HepG2 (cell line): ENCODE results near the gene PTGR1. TPM values are rescaled to one million over a fixed set of nuclear protein-coding genes. Genes with fewer than 3 reads are reported as not detected.

Source experiments
- ARID2 ChIP-seq: sonication (generic); formaldehyde crosslinking; IDR thresholded peaks from 2 replicates; pipeline ENCODE4 v1.8.1; 2022; ENCODE audit warnings: mild to moderate bottlenecking, missing genetic modification reagents, borderline replicate concordance
- CEBPG ChIP-seq: IDR thresholded peaks from 2 replicates; pipeline ENCODE4 v1.6.1; 2016
- CHCHD3 ChIP-seq: sonication (generic); formaldehyde crosslinking; IDR thresholded peaks from 2 replicates; pipeline ENCODE4 v1.8.0; 2022; ENCODE audit warnings: mild to moderate bottlenecking, missing genetic modification reagents, moderate library complexity
- CREM ChIP-seq, 2 experiments: sonication (generic) in 1 of 2; formaldehyde crosslinking in 1 of 2; IDR thresholded peaks; 2 replicates each; pipeline versions ENCODE4 v1.4.0 to v1.6.1; 2016 to 2020; ENCODE audit warnings: antibody characterized with exemption in 1 of 2, mild to moderate bottlenecking in 1 of 2, missing genetic modification reagents in 1 of 2
- FIP1L1 ChIP-seq: fragments of 200-400 bp; formaldehyde crosslinking; IDR thresholded peaks from 2 replicates; pipeline ENCODE4 v1.6.1; 2018; ENCODE audit warnings: low read depth, mild to moderate bottlenecking, low read length, moderate library complexity, borderline replicate concordance; ENCODE audit not compliant: insufficient read depth
- HOXD1 ChIP-seq: sonication (generic); formaldehyde crosslinking; IDR thresholded peaks from 2 replicates; pipeline ENCODE4 v1.5.0; 2020; ENCODE audit warnings: missing genetic modification reagents
- KDM5A ChIP-seq: fragments of 200-600 bp; sonication (generic); IDR thresholded peaks from 2 replicates; pipeline ENCODE4 v1.7.0; 2018; ENCODE audit warnings: antibody characterized with exemption, mild to moderate bottlenecking, low read length, borderline replicate concordance
- NR2F2 ChIP-seq: IDR thresholded peaks from 2 replicates; pipeline ENCODE4 v1.6.1; 2012; ENCODE audit warnings: low read depth, inconsistent platforms, borderline replicate concordance
- POLR2A ChIP-seq, 2 experiments: IDR thresholded peaks; 2 replicates each; pipeline ENCODE4 v1.6.1; 2011; ENCODE audit warnings: low read depth in 2 of 2, low read length in 2 of 2, mild to moderate bottlenecking in 1 of 2, moderate library complexity in 1 of 2; ENCODE audit not compliant: insufficient read depth in 1 of 2
- SIX4 ChIP-seq: sonication (generic); formaldehyde crosslinking; IDR thresholded peaks from 2 replicates; pipeline ENCODE4 v1.4.0; 2020; ENCODE audit warnings: missing genetic modification reagents
- SOX13 ChIP-seq, 3 experiments: fragments of 450-650 bp in 1 of 3; sonication (generic) in 1 of 3; formaldehyde crosslinking in 1 of 3; IDR thresholded peaks in 2 of 3; conservative IDR thresholded peaks in 1 of 3; 2 replicates each; pipeline versions ENCODE4 v1.5.0 to v1.6.1; 2016 to 2020; ENCODE audit warnings: antibody characterized with exemption in 1 of 3, mild to moderate bottlenecking in 1 of 3, missing compliant biosample characterization in 1 of 3, missing genetic modification reagents in 1 of 3, moderate library complexity in 1 of 3
- SP1 ChIP-seq, 2 experiments: fragments of 450-650 bp in 1 of 2; sonication (generic) in 1 of 2; formaldehyde crosslinking in 1 of 2; IDR thresholded peaks; 2 replicates each; pipeline versions ENCODE4 v1.4.0 to v1.6.1; 2016 to 2020; ENCODE audit warnings: missing genetic modification reagents in 1 of 2
- SP2 ChIP-seq: sonication (generic); formaldehyde crosslinking; IDR thresholded peaks from 2 replicates; pipeline ENCODE4 v1.5.1; 2020; ENCODE audit warnings: mild to moderate bottlenecking, missing genetic modification reagents
- YY1 ChIP-seq: IDR thresholded peaks from 2 replicates; pipeline ENCODE4 v1.6.1; 2011; ENCODE audit warnings: low read length, low read depth, moderate library complexity, mild to moderate bottlenecking; ENCODE audit not compliant: insufficient read depth, insufficient replicate concordance
- ZBTB7A ChIP-seq: sonication (generic); formaldehyde crosslinking; IDR thresholded peaks from 2 replicates; pipeline ENCODE4 v1.8.0; 2022; ENCODE audit warnings: mild to moderate bottlenecking, missing genetic modification reagents
- ZFP1 ChIP-seq: IDR thresholded peaks from 2 replicates; pipeline ENCODE4 v1.6.1; 2016
- ZFP36L1 ChIP-seq: sonication (generic); formaldehyde crosslinking; IDR thresholded peaks from 2 replicates; pipeline ENCODE4 v1.8.0; 2022; ENCODE audit warnings: mild to moderate bottlenecking, missing genetic modification reagents, moderate library complexity
- ZMYM2 ChIP-seq: sonication (generic); formaldehyde crosslinking; IDR thresholded peaks from 2 replicates; pipeline ENCODE4 v1.8.0; 2022; ENCODE audit warnings: mild to moderate bottlenecking, missing genetic modification reagents
- ZNF136 ChIP-seq: sonication (generic); formaldehyde crosslinking; IDR thresholded peaks from 2 replicates; pipeline ENCODE4 v1.8.1; 2022; ENCODE audit warnings: low read depth, mild to moderate bottlenecking, moderate library complexity, missing genetic modification reagents
- ZNF138 ChIP-seq: sonication (generic); formaldehyde crosslinking; IDR thresholded peaks from 2 replicates; pipeline ENCODE4 v1.5.0; 2020; ENCODE audit warnings: mild to moderate bottlenecking, low read depth, missing genetic modification reagents
- ZNF232 ChIP-seq: sonication (generic); formaldehyde crosslinking; IDR thresholded peaks from 2 replicates; pipeline ENCODE4 v1.4.0; 2020; ENCODE audit warnings: missing genetic modification reagents, borderline replicate concordance
- ZNF260 ChIP-seq: sonication (generic); formaldehyde crosslinking; IDR thresholded peaks from 2 replicates; pipeline ENCODE4 v1.4.0; 2020; ENCODE audit warnings: missing genetic modification reagents, low read depth, mild to moderate bottlenecking, borderline replicate concordance
- ZNF33A ChIP-seq: sonication (generic); formaldehyde crosslinking; IDR thresholded peaks from 2 replicates; pipeline ENCODE4 v1.5.1; 2020; ENCODE audit warnings: missing genetic modification reagents, mild to moderate bottlenecking, moderate library complexity, borderline replicate concordance
- ZNF343 ChIP-seq: sonication (generic); formaldehyde crosslinking; IDR thresholded peaks from 2 replicates; pipeline ENCODE4 v1.4.0; 2020; ENCODE audit warnings: mild to moderate bottlenecking, missing genetic modification reagents
- ZNF530 ChIP-seq: sonication (generic); formaldehyde crosslinking; IDR thresholded peaks from 2 replicates; pipeline ENCODE4 v1.5.0; 2020; ENCODE audit warnings: low read depth, mild to moderate bottlenecking, missing genetic modification reagents
- ZNF557 ChIP-seq: sonication (generic); formaldehyde crosslinking; IDR thresholded peaks from 2 replicates; pipeline ENCODE4 v1.4.0; 2020; ENCODE audit warnings: missing genetic modification reagents
- ZNF564 ChIP-seq: sonication (generic); formaldehyde crosslinking; IDR thresholded peaks from 2 replicates; pipeline ENCODE4 v1.8.1; 2023; ENCODE audit warnings: mild to moderate bottlenecking, missing genetic modification reagents
- ZNF775 ChIP-seq: sonication (generic); formaldehyde crosslinking; IDR thresholded peaks from 2 replicates; pipeline ENCODE4 v1.4.0; 2020; ENCODE audit warnings: missing genetic modification reagents, mild to moderate bottlenecking, moderate library complexity, borderline replicate concordance
- ZSCAN21 ChIP-seq: sonication (generic); formaldehyde crosslinking; IDR thresholded peaks from 2 replicates; pipeline ENCODE4 v1.8.0; 2022; ENCODE audit warnings: mild to moderate bottlenecking, missing genetic modification reagents, moderate library complexity, borderline replicate concordance
- polyA plus RNA-seq, 8 experiments: library from polyadenylated mRNA; depleted of rRNA in 3 of 8; stranded (reverse) in 7 of 8; unstranded in 1 of 8; fragments of >200 nt; fragmentation: Illumina TruSeq in 4 of 8; extraction: Trizol in 4 of 8; gene quantifications; 2 replicates each; pipeline versions ENCODE4 v1.2.1 to v1.2.3, GENCODE V29; 2011 to 2016; ENCODE audit warnings: low read depth in 4 of 8, missing spikeins in 1 of 8, mixed read lengths in 1 of 8; ENCODE audit not compliant: insufficient read depth in 1 of 8
- total RNA-seq, 5 experiments: library from RNA; depleted of rRNA; stranded (reverse); fragments of >200 nt; fragmentation: Illumina TruSeq; extraction: Trizol; gene quantifications; 2 replicates each; pipeline ENCODE4 v1.2.3, GENCODE V29; 2016; ENCODE audit warnings: low read depth in 1 of 5
- TF ChIP-seq, protein P1 (sequence below): IDR thresholded peaks from 2 replicates; pipeline ENCODE4 v1.6.1; 2018; ENCODE audit warnings: missing genetic modification reagents, mild to moderate bottlenecking, missing compliant biosample characterization
- TF ChIP-seq, protein P2 (sequence below): sonication (generic); formaldehyde crosslinking; IDR thresholded peaks from 2 replicates; pipeline ENCODE4 v1.5.0; 2020; ENCODE audit warnings: mild to moderate bottlenecking, missing genetic modification reagents, moderate library complexity

Gene PTGR1
- total and polyA plus RNA-seq, 2 of the 13 experiments (the other 11 are each of a cell fraction or from before 2014, with no cell fraction given): 6.0 to 15.8 TPM

DNA sequence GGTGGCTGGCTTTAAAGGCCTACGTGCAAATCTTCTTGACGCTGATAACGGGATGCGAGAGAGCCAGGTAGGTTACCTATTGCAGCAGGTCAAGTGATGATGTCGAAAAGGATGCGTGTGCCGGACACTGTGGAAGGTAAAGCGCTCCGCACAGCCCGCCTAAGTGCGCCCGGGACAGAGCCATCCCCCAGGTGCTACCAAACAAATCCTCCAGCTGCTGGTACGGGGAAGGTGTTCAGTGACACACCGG is 31.4 kb upstream of the PTGR1 start (continued):
- TF ChIP-seq CREM (IDR thresholded peaks at IDR 0.05): no peak
- no peak for TF ChIP-seq CREM (CRISPR knock-in tag; IDR thresholded peaks at IDR 0.05)
- TF ChIP-seq KDM5A: peak; percentile 83
- no peak for TF ChIP-seq POLR2A (IDR thresholded peaks at IDR 0.05; ENCODE audit: insufficient read depth in 1 of 2, low read depth in 2 of 2, low read length in 2 of 2)
- 0 out of 2 replicates have a peak, but pooled peaks have one; percentile 57 for TF ChIP-seq ZNF136 (CRISPR knock-in tag)
- TF ChIP-seq HOXD1 (CRISPR knock-in tag): peak; percentile 78; the same call in 1 of the 2 replicates
- TF ChIP-seq ZNF564 (CRISPR knock-in tag): no peak; the same call in 1 of the 2 replicates
- TF ChIP-seq SP2 (CRISPR knock-in tag): no peak; the same call in none of the 2 replicates
- TF ChIP-seq ZNF557 (CRISPR knock-in tag): no peak
- TF ChIP-seq, protein P1, sequence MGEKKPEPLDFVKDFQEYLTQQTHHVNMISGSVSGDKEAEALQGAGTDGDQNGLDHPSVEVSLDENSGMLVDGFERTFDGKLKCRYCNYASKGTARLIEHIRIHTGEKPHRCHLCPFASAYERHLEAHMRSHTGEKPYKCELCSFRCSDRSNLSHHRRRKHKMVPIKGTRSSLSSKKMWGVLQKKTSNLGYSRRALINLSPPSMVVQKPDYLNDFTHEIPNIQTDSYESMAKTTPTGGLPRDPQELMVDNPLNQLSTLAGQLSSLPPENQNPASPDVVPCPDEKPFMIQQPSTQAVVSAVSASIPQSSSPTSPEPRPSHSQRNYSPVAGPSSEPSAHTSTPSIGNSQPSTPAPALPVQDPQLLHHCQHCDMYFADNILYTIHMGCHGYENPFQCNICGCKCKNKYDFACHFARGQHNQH (CRISPR knock-in tag): no peak
- 0 out of 2 replicates have a peak, but pooled peaks have one; percentile 61 for TF ChIP-seq ZFP36L1 (CRISPR knock-in tag)
- 0 out of 2 replicates have a peak, but pooled peaks have one; percentile 51 for TF ChIP-seq ZFP1 (CRISPR knock-in tag)
- no peak for TF ChIP-seq SOX13 (IDR thresholded peaks at IDR 0.05)
- TF ChIP-seq SOX13 (CRISPR knock-in tag; conservative IDR thresholded peaks at IDR 0.05 in 1 of 2, IDR thresholded peaks at IDR 0.05 in 1 of 2): peak in 1 of 2 experiments; percentile 56; a peak in 2 of 4 replicates
- no peak for TF ChIP-seq ZNF232 (CRISPR knock-in tag)
- no peak for TF ChIP-seq CHCHD3 (CRISPR knock-in tag)
- no peak for TF ChIP-seq ZBTB7A (CRISPR knock-in tag)
- TF ChIP-seq ZNF775 (CRISPR knock-in tag): no peak
- no peak for TF ChIP-seq NR2F2
- TF ChIP-seq ZNF260 (CRISPR knock-in tag): no peak
- TF ChIP-seq, protein P2, sequence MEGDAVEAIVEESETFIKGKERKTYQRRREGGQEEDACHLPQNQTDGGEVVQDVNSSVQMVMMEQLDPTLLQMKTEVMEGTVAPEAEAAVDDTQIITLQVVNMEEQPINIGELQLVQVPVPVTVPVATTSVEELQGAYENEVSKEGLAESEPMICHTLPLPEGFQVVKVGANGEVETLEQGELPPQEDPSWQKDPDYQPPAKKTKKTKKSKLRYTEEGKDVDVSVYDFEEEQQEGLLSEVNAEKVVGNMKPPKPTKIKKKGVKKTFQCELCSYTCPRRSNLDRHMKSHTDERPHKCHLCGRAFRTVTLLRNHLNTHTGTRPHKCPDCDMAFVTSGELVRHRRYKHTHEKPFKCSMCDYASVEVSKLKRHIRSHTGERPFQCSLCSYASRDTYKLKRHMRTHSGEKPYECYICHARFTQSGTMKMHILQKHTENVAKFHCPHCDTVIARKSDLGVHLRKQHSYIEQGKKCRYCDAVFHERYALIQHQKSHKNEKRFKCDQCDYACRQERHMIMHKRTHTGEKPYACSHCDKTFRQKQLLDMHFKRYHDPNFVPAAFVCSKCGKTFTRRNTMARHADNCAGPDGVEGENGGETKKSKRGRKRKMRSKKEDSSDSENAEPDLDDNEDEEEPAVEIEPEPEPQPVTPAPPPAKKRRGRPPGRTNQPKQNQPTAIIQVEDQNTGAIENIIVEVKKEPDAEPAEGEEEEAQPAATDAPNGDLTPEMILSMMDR (CRISPR knock-in tag): peak; percentile 38; the same call in 1 of the 2 replicates
- no peak for TF ChIP-seq ZNF343 (CRISPR knock-in tag)
- peak; percentile 60 for TF ChIP-seq CEBPG (CRISPR knock-in tag)
- no peak for TF ChIP-seq FIP1L1
- no peak for TF ChIP-seq ZNF33A
- no peak for TF ChIP-seq SIX4 (CRISPR knock-in tag)
- TF ChIP-seq ZMYM2 (CRISPR knock-in tag): no peak
- no peak for TF ChIP-seq SP1 (IDR thresholded peaks at IDR 0.05)
- peak; percentile 83 for TF ChIP-seq SP1 (CRISPR knock-in tag; IDR thresholded peaks at IDR 0.05)
- no peak for TF ChIP-seq YY1
- no peak for TF ChIP-seq ZNF138
- TF ChIP-seq ZNF530 (CRISPR knock-in tag): no peak
- 0 out of 2 replicates have a peak, but pooled peaks have one; percentile 66 for TF ChIP-seq ZSCAN21 (CRISPR knock-in tag)
- TF ChIP-seq ARID2: no peak
